ENCODE measurements around the gene IFNA6. TPM values are rescaled to one million over a fixed set of nuclear protein-coding genes. Genes with fewer than 3 reads are reported as not detected.
"Not testable (repeated sequence)": the region's sequence is repeated elsewhere in the genome, so short reads cannot be mapped to it uniquely, and the experiment has no call there.

Gene IFNA6
- total RNA-seq = not detected

- no peaks in the 10 kb centered on the region for H3K9me3 Mint-ChIP-seq
- H3K4me1 Mint-ChIP-seq (ENCODE audit: low read depth in 2 of 2) = no peaks in the 10 kb centered on the region
- no peak for ATAC-seq
- peaks cover 30 to 37% of the 10 kb centered on the region in 2 donors for H3K27me3 Mint-ChIP-seq
- DNase-seq (ENCODE audit: low spot score) = no peak
- H3K4me3 Mint-ChIP-seq = no peak within 1 kb of the TSS
- H3K36me3 Mint-ChIP-seq = peaks cover 6% of the 10 kb centered on the region
- no peak within 1 kb of the TSS for H3K27ac Mint-ChIP-seq
These were observed at the start of gene IFNA6 for GRCh38 chr9:21350787-21351186. TSS of gene IFNA6 (minus strand) at chr9:21350887. CDS start at chr9:21350887, 0 bp downstream.

GRCh38 chr9:21399956-21400355 is 49.3 kb upstream of the IFNA6 start:
- ATAC-seq (no peak), DNase-seq (ENCODE audit: low spot score) (no peak)
- H3K36me3 Mint-ChIP-seq = no peaks in the 10 kb centered on the region
- H3K9me3 Mint-ChIP-seq = no peaks in the 10 kb centered on the region
- peaks cover 48 to 58% of the 10 kb centered on the region in 2 donors for H3K27me3 Mint-ChIP-seq
- H3K4me3 Mint-ChIP-seq = no peak overlapping the region
- no peak overlapping the region for H3K27ac Mint-ChIP-seq
- peaks cover 6 to 10% of the 10 kb centered on the region in 2 donors for H3K4me1 Mint-ChIP-seq (ENCODE audit: low read depth in 2 of 2)

GRCh38 chr9:21398955-21399489 is 48.3 kb upstream of the IFNA6 start:
- no peak overlapping the region for H3K27ac Mint-ChIP-seq
- H3K4me3 Mint-ChIP-seq = no peak overlapping the region
- ATAC-seq (no peak), DNase-seq (ENCODE audit: low spot score) (no peak)
- H3K9me3 Mint-ChIP-seq = no peaks in the 10 kb centered on the region
- peaks cover 47 to 54% of the 10 kb centered on the region in 2 donors for H3K27me3 Mint-ChIP-seq
- H3K4me1 Mint-ChIP-seq (ENCODE audit: low read depth in 2 of 2) = peaks cover 6 to 10% of the 10 kb centered on the region in 2 donors
- no peaks in the 10 kb centered on the region for H3K36me3 Mint-ChIP-seq

- no peak for DNase-seq (ENCODE audit: low spot score)
- peaks cover 51 to 61% of the 10 kb centered on the region in 2 donors for H3K27me3 Mint-ChIP-seq
- H3K36me3 Mint-ChIP-seq = no peaks in the 10 kb centered on the region
- H3K27ac Mint-ChIP-seq = peak overlapping the region in 1 of 2 donors; percentile 14
- peak overlapping the region; percentile 80 for H3K4me3 Mint-ChIP-seq
- H3K9me3 Mint-ChIP-seq = no peaks in the 10 kb centered on the region
- H3K4me1 Mint-ChIP-seq (ENCODE audit: low read depth in 2 of 2) = peaks cover 6 to 10% of the 10 kb centered on the region in 2 donors
- ATAC-seq = peak; percentile 72 to 75
These were observed 45.4 kb upstream of the IFNA6 start for GRCh38 chr9:21395778-21396717.

- H3K4me3 Mint-ChIP-seq = no peak overlapping the region
- H3K27me3 Mint-ChIP-seq = peaks cover 49 to 68% of the 10 kb centered on the region in 2 donors
- no peak for DNase-seq (ENCODE audit: low spot score)
These were observed 41.6 kb upstream of the IFNA6 start for GRCh38 chr9:21392270-21392669.

GRCh38 chr9:21385131-21385670 is 34.5 kb upstream of the IFNA6 start, which contains the start of gene IFNA2:
TSS of gene IFNA2 (minus strand) at chr9:21385398. CDS start at chr9:21385329, 69 bp downstream.
- Mint-ChIP-seq H3K9me3 (no peaks in the 10 kb centered on the region), H3K4me3 (no peak within 1 kb of the TSS)

More at GRCh38 chr9:21392270-21392669, 41.6 kb upstream of the IFNA6 start:
- ATAC-seq = no peak
- no peaks in the 10 kb centered on the region for H3K9me3 Mint-ChIP-seq
- no peaks in the 10 kb centered on the region for H3K36me3 Mint-ChIP-seq
- H3K4me1 Mint-ChIP-seq (ENCODE audit: low read depth in 2 of 2) = peaks cover 6 to 10% of the 10 kb centered on the region in 2 donors
- H3K27ac Mint-ChIP-seq = no peak overlapping the region

GRCh38 chr9:21383627-21384026 is 32.9 kb upstream of the IFNA6 start:
- H3K27me3 Mint-ChIP-seq = peaks cover 29 to 38% of the 10 kb centered on the region in 2 donors
- no peak overlapping the region for H3K27ac Mint-ChIP-seq
- H3K4me1 Mint-ChIP-seq (ENCODE audit: low read depth in 2 of 2) = peaks cover 12 to 13% of the 10 kb centered on the region in 2 donors
- no peaks in the 10 kb centered on the region for H3K9me3 Mint-ChIP-seq
- no peaks in the 10 kb centered on the region for H3K36me3 Mint-ChIP-seq
- ATAC-seq (no peak), DNase-seq (ENCODE audit: low spot score) (no peak)
- no peak overlapping the region for H3K4me3 Mint-ChIP-seq

More at GRCh38 chr9:21385131-21385670, 34.5 kb upstream of the IFNA6 start, which contains the start of gene IFNA2:
- no peak for ATAC-seq
- no peak for DNase-seq (ENCODE audit: low spot score)
- peaks cover 31 to 38% of the 10 kb centered on the region in 2 donors for H3K27me3 Mint-ChIP-seq
- H3K27ac Mint-ChIP-seq = no peak within 1 kb of the TSS
- H3K4me1 Mint-ChIP-seq (ENCODE audit: low read depth in 2 of 2) = peaks cover 12 to 13% of the 10 kb centered on the region in 2 donors
- H3K36me3 Mint-ChIP-seq = no peaks in the 10 kb centered on the region

- Mint-ChIP-seq H3K27me3 (peaks cover 27 to 41% of the 10 kb centered on the region in 2 donors), H3K4me3 (no peak overlapping the region), H3K9me3 (no peaks in the 10 kb centered on the region), H3K27ac (no peak overlapping the region), H3K4me1 (ENCODE audit: low read depth in 2 of 2) (peaks cover 12 to 13% of the 10 kb centered on the region in 2 donors), H3K36me3 (no peaks in the 10 kb centered on the region)
- ATAC-seq (peak; percentile 86 to 92), DNase-seq (ENCODE audit: low spot score) (no peak)
These were observed 31.0 kb upstream of the IFNA6 start for GRCh38 chr9:21381448-21382339.

- H3K36me3 Mint-ChIP-seq, ATAC-seq: not testable (repeated sequence)
- H3K27me3 Mint-ChIP-seq = peaks cover 23 to 42% of the 10 kb centered on the region in 2 donors
These were observed 20.8 kb upstream of the IFNA6 start for GRCh38 chr9:21371467-21371866.

GRCh38 chr9:21367957-21368356 is 17.3 kb upstream of the IFNA6 start, which contains the start of gene IFNA13:
TSS of gene IFNA13 (minus strand) at chr9:21368057. CDS start at chr9:21368010, 47 bp downstream.
- H3K4me3 Mint-ChIP-seq = no peak within 1 kb of the TSS
- DNase-seq (ENCODE audit: low spot score) (no peak), ATAC-seq (no peak)
- no peaks in the 10 kb centered on the region for H3K9me3 Mint-ChIP-seq
- no peak within 1 kb of the TSS for H3K27ac Mint-ChIP-seq
- peaks cover 27 to 57% of the 10 kb centered on the region in 2 donors for H3K27me3 Mint-ChIP-seq
- H3K4me1 Mint-ChIP-seq (ENCODE audit: low read depth in 2 of 2) = no peaks in the 10 kb centered on the region
- H3K36me3 Mint-ChIP-seq = no peaks in the 10 kb centered on the region

More at GRCh38 chr9:21371467-21371866, 20.8 kb upstream of the IFNA6 start:
- DNase-seq (ENCODE audit: low spot score); H3K4me3 Mint-ChIP-seq; H3K9me3 Mint-ChIP-seq; H3K27ac Mint-ChIP-seq; H3K4me1 Mint-ChIP-seq (ENCODE audit: low read depth in 2 of 2): not testable (repeated sequence)

GRCh38 chr9:21367169-21367568 is 16.5 kb upstream of the IFNA6 start:
- not testable (repeated sequence) for H3K4me1 Mint-ChIP-seq (ENCODE audit: low read depth in 2 of 2); H3K27ac Mint-ChIP-seq; ATAC-seq; H3K36me3 Mint-ChIP-seq; H3K4me3 Mint-ChIP-seq; H3K9me3 Mint-ChIP-seq; DNase-seq (ENCODE audit: low spot score)
- peaks cover 27 to 59% of the 10 kb centered on the region in 2 donors for H3K27me3 Mint-ChIP-seq

- no peaks in the 10 kb centered on the region for H3K36me3 Mint-ChIP-seq
- DNase-seq (ENCODE audit: low spot score) = no peak
These were observed 11.6 kb upstream of the IFNA6 start for GRCh38 chr9:21362287-21362686.

More at GRCh38 chr9:21362287-21362686, 11.6 kb upstream of the IFNA6 start:
- Mint-ChIP-seq H3K4me1 (ENCODE audit: low read depth in 2 of 2) (peaks cover 15 to 16% of the 10 kb centered on the region in 2 donors), H3K27me3 (peaks cover 21 to 36% of the 10 kb centered on the region in 2 donors), H3K27ac (no peak overlapping the region), H3K4me3 (no peak overlapping the region), H3K9me3 (no peaks in the 10 kb centered on the region)
- ATAC-seq = no peak
